HUES48 (cell line): Measurements from ENCODE around the gene HEBP2.

Experiments
- H3K27ac ChIP-seq: one replicate; pipeline ENCODE4 v1.7.0; 2013; ENCODE audit warnings: low read depth, low read length, inconsistent platforms
- H3K27me3 ChIP-seq: 2 replicates; pipeline ENCODE4 v1.6.1; 2013; ENCODE audit warnings: mild to moderate bottlenecking, low read length; ENCODE audit not compliant: control insufficient read depth, insufficient read depth
- H3K36me3 ChIP-seq: 2 replicates; pipeline ENCODE4 v1.6.1; 2013; ENCODE audit warnings: low read length; ENCODE audit not compliant: control insufficient read depth, insufficient read depth
- H3K4me1 ChIP-seq: 2 replicates; pipeline ENCODE4 v1.6.1; 2013; ENCODE audit warnings: mild to moderate bottlenecking, low read length; ENCODE audit not compliant: control insufficient read depth, insufficient read depth
- H3K4me3 ChIP-seq: 2 replicates; pipeline ENCODE4 v1.5.1; 2013; ENCODE audit warnings: mild to moderate bottlenecking, low read depth, low read length
- H3K9ac ChIP-seq: 2 replicates; pipeline ENCODE4 v1.6.1; 2013; ENCODE audit warnings: mild to moderate bottlenecking, low read depth, low read length, moderate library complexity
- H3K9me3 ChIP-seq: 2 replicates; pipeline ENCODE4 v1.6.1; 2013; ENCODE audit warnings: low read length; ENCODE audit not compliant: control insufficient read depth, insufficient read depth

HEBP2 gene

DNA sequence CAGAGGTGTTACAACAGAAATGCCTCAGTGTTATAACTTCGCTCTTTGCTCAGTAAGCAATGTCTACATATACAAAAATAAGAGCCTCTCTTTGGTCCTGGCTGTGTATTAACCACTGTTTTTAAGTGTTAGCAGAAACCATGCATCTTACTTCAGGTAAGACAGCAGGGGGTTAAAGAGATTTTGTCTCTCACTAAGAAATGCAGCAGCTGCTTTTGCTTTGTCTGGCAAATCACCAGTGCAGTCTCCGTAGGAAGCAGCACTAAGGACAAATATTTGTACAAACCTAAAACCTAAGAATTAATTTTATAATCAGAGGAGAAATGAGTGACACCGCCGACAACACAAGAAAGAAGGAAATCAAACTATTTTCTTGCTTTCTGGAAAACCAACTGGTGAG lies 25.6 kb upstream of the HEBP2 start:
- Histone ChIP-seq H3K36me3 (no peaks in the 10 kb centered on the region), H3K9me3 (no peaks in the 10 kb centered on the region), H3K4me1 (peaks cover 19% of the 10 kb centered on the region), H3K4me3 (no peak overlapping the region), H3K27me3 (no peaks in the 10 kb centered on the region), H3K9ac (no peak overlapping the region), H3K27ac (peak overlapping the region; percentile 44)

DNA sequence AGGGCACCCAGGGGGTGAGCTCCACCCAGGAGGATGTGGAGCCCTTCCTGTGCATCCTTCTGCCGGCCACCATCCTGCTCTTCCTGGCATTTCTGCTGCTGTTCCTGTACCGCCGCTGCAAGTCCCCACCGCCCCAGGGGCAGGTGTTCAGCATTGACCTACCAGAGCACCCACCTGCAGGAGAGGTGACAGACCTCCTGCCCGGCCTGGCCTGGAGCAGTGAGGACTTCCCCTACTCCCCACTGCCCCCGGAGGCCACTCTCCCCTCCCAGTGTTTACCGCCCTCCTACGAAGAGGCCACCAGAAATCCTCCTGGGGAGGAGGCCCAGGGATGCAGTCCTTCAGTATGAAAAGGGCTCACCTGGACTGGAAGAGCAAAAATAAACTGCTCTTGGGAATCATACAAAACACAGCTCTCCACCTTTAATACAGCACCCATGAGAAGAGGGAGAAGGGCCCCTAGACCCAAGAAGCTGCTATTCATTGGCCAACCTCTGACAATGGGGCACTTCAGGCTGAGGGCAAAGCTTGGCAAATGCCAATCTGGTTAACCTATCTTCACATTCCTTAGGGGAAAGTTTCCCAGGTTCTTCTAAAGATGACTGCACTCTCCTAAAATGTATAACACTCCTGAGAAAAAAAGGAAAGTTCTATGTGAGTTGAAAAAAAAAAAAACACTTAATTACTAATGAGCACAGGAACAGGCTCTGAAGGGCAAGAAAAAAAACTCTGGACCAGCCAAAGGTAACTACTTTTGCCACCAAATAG lies 21.3 kb upstream of the HEBP2 start:
- no peaks in the 10 kb centered on the region for H3K9me3 ChIP-seq
- H3K36me3 ChIP-seq, result no peaks in the 10 kb centered on the region
- no peak overlapping the region for H3K9ac ChIP-seq
- no peak overlapping the region for H3K4me3 ChIP-seq
- peaks cover 17% of the 10 kb centered on the region for H3K4me1 ChIP-seq
- H3K27ac ChIP-seq, result no peak overlapping the region
- no peaks in the 10 kb centered on the region for H3K27me3 ChIP-seq

DNA sequence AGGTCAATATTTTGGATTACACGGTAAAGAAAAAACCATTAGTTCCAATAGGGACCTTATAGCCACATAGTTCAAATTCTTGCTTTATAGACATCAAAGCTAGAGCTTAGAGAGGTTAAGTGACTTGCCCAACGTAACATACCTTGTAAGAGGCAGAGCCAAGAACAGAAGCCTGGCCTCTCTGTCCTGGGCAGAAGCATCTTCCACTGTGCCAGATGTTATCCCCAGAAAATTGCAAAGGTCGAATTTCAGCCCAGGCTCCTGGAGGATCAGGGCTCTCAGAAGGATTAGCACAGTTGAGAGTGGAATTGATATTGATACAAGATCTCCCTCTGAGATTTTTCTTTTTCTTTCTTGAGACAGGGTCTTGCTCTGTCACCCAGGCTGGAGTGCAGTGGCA lies 20.2 kb upstream of the HEBP2 start:
- no peaks in the 10 kb centered on the region for H3K36me3 ChIP-seq
- no peak overlapping the region for H3K27ac ChIP-seq
- H3K4me1 ChIP-seq, result peaks cover 13% of the 10 kb centered on the region
- H3K27me3 ChIP-seq, result no peaks in the 10 kb centered on the region
- H3K9me3 ChIP-seq, result no peaks in the 10 kb centered on the region
- no peak overlapping the region for H3K9ac ChIP-seq
- no peak overlapping the region for H3K4me3 ChIP-seq

DNA sequence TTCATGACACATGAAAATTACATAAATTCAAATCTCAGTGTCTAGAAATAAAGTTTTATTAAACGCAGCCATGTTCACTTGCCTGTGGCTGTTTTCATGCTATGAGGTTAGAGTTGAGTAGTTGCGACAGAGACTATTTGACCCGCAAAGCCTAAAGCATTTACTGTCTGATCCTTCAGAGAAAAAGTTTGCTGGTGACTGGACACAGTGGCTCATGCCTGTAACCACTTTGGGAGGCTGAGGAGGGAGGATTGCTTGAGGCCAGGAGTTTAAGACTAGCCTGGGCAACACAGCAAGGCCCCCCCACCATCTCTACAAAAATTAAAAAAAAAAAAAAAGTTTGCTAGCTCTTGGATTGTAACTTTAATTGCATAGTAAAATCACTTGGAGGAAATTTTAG lies 17.1 kb upstream of the HEBP2 start:
- H3K36me3 ChIP-seq, result no peaks in the 10 kb centered on the region
- peaks cover 13% of the 10 kb centered on the region for H3K4me1 ChIP-seq
- no peak overlapping the region for H3K9ac ChIP-seq
- no peak overlapping the region for H3K4me3 ChIP-seq
- H3K27ac ChIP-seq, result no peak overlapping the region
- H3K27me3 ChIP-seq, result no peaks in the 10 kb centered on the region
- H3K9me3 ChIP-seq, result no peaks in the 10 kb centered on the region

- no peak overlapping the region for H3K27ac ChIP-seq
Observed at GRCh38 chr6:138387577-138388368, 16.2 kb upstream of the HEBP2 start.

GRCh38 chr6:138389551-138389950 lies 14.5 kb upstream of the HEBP2 start:
- Histone ChIP-seq H3K4me1 (peaks cover 13% of the 10 kb centered on the region), H3K9me3 (no peaks in the 10 kb centered on the region), H3K27ac (no peak overlapping the region), H3K4me3 (no peak overlapping the region), H3K9ac (no peak overlapping the region), H3K27me3 (no peaks in the 10 kb centered on the region), H3K36me3 (no peaks in the 10 kb centered on the region)

More at GRCh38 chr6:138387577-138388368, 16.2 kb upstream of the HEBP2 start:
- no peaks in the 10 kb centered on the region for H3K9me3 ChIP-seq
- peaks cover 13% of the 10 kb centered on the region for H3K4me1 ChIP-seq
- no peaks in the 10 kb centered on the region for H3K36me3 ChIP-seq
- H3K4me3 ChIP-seq, result no peak overlapping the region
- no peaks in the 10 kb centered on the region for H3K27me3 ChIP-seq
- H3K9ac ChIP-seq, result no peak overlapping the region

GRCh38 chr6:138393871-138394783 lies 9.9 kb upstream of the HEBP2 start:
- no peak overlapping the region for H3K27ac ChIP-seq

GRCh38 chr6:138396709-138397108 lies 7.3 kb upstream of the HEBP2 start:
- no peak overlapping the region for H3K4me3 ChIP-seq
- H3K36me3 ChIP-seq, result no peaks in the 10 kb centered on the region
- H3K4me1 ChIP-seq, result no peaks in the 10 kb centered on the region
- H3K9me3 ChIP-seq, result no peaks in the 10 kb centered on the region
- no peak overlapping the region for H3K9ac ChIP-seq
- H3K27ac ChIP-seq, result no peak overlapping the region
- no peaks in the 10 kb centered on the region for H3K27me3 ChIP-seq

More at GRCh38 chr6:138393871-138394783, 9.9 kb upstream of the HEBP2 start:
- H3K36me3 ChIP-seq, result no peaks in the 10 kb centered on the region
- H3K4me3 ChIP-seq, result no peak overlapping the region
- no peaks in the 10 kb centered on the region for H3K9me3 ChIP-seq
- H3K4me1 ChIP-seq, result peaks cover 2% of the 10 kb centered on the region; the same call in 1 of the 2 replicates
- H3K9ac ChIP-seq, result no peak overlapping the region
- H3K27me3 ChIP-seq, result no peaks in the 10 kb centered on the region

DNA sequence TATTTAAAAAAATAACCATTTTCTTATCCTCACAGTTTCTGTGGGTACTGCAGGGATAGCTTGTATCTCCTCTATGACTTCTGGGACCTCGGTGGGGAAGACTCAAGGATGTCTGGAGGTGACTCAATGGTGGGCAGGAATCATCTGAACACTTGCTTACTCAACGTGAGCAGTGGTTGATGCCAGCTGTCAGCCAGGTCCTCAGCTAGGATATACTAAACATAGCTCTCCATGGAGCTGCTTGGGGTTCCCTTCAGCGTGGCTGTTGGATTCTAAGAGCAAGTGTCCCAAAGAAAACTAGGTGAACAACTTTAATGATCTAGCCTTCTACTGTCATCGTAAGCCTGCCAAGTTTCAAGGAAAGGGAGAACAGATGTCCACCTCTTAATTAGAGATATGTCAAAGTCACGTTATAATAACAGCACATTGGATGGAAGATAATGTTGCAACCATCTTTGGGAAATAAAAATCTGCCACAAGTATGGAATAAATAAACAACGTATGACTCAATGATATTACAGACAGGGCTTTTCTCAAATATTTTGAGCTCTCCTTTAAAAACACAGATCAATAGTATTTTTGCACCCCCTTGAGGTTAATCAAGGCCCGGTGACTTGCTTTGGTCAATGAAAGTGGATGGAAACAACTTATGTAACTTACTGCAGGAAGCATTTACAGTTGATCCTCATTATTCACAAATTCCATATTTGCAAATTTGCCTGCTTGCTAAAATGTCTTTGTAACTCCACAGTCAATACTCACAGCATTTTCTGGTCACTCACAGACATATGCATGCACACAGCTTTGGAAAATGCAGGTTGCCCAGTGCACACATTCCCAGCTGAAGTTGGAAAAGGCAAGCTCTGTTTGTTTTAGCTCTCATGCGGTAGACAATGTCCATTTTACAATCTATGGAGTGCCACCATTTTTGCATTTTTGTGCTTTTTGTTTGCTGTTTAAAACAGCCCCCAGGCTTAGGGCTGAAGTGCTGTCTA lies 6.6 kb upstream of the HEBP2 start:
- no peak overlapping the region for H3K9ac ChIP-seq
- no peaks in the 10 kb centered on the region for H3K9me3 ChIP-seq
- no peak overlapping the region for H3K27ac ChIP-seq
- no peaks in the 10 kb centered on the region for H3K27me3 ChIP-seq
- H3K4me3 ChIP-seq, result no peak overlapping the region
- no peaks in the 10 kb centered on the region for H3K36me3 ChIP-seq
- H3K4me1 ChIP-seq, result no peaks in the 10 kb centered on the region

DNA sequence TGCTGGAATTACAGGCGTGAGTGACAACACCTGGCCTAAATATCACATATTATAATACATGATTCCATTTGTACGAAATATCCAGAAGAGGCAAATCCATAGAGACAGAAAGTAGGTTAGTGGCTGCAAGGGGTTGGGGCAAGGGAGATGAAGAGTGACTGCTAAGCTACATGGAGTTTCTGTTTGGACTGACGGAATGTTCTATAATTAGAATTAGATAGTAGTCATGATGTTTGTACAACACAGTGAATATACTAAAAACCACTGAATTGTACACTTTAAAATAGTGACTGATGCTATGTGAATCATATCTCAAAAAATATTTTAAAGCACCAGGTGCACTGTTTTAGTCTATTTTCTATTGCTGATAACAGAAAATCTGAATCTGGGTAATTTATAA lies 3.7 kb upstream of the HEBP2 start:
- Histone ChIP-seq H3K27me3 (no peaks in the 10 kb centered on the region), H3K9ac (no peak overlapping the region), H3K9me3 (no peaks in the 10 kb centered on the region), H3K36me3 (0 out of 2 replicates have a peak, but pooled peaks cover under 1% of the 10 kb centered on the region), H3K4me1 (peaks cover 4% of the 10 kb centered on the region), H3K27ac (no peak overlapping the region), H3K4me3 (no peak overlapping the region)
